Keratinocyte (primary cell): ENCODE measurements around the gene TLR10. TPM values are rescaled to one million over a fixed set of nuclear protein-coding genes. Genes with fewer than 3 reads are reported as not detected.
A peak's percentile ranks its signal among the peaks of the same experiment; 100 is the strongest.

Experiments used
- DNase-seq: peaks from one replicate; pipeline ENCODE4 v3.0.0-alpha.2; 2011; ENCODE audit warnings: low read depth, missing footprints, low spot score
- FAIRE-seq: peaks from 2 replicates; lab custom pipeline; 2011; peaks lifted over from hg19 to GRCh38; lab: Jason Lieb, UNC
- H2AFZ ChIP-seq: 2 replicates; pipeline ENCODE4 v1.6.0; 2012; ENCODE audit warnings: low read length, control low read depth, inconsistent platforms; ENCODE audit not compliant: control insufficient read depth
- H3K27ac ChIP-seq: 2 replicates; pipeline ENCODE4 v1.5.1; 2011; ENCODE audit warnings: low read length; ENCODE audit not compliant: control insufficient read depth, insufficient read depth
- H3K27me3 ChIP-seq: 3 replicates; pipeline ENCODE4 v1.6.0; 2011; ENCODE audit warnings: low read length; ENCODE audit not compliant: control insufficient read depth, insufficient read depth; ENCODE audit errors: extremely low read depth
- H3K36me3 ChIP-seq, 2 experiments: 2 replicates in 1 of 2; 3 replicates in 1 of 2; pipeline ENCODE4 v1.5.1; 2011; ENCODE audit warnings: low read length in 2 of 2, mild to moderate bottlenecking in 1 of 2; ENCODE audit not compliant: control insufficient read depth in 2 of 2, insufficient read depth in 2 of 2; ENCODE audit errors: extremely low read depth in 1 of 2
- H3K4me1 ChIP-seq: 3 replicates; pipeline ENCODE4 v1.5.1; 2011; ENCODE audit warnings: low read length; ENCODE audit not compliant: control insufficient read depth, insufficient read depth; ENCODE audit errors: extremely low read depth
- H3K4me2 ChIP-seq: 3 replicates; pipeline ENCODE4 v1.6.0; 2011; ENCODE audit warnings: low read depth, low read length; ENCODE audit not compliant: control insufficient read depth, insufficient read depth; ENCODE audit errors: extremely low read depth
- H3K4me3 ChIP-seq, 3 experiments: fragments of 200-600 bp in 1 of 3; sonication (generic) in 1 of 3; 2 replicates in 2 of 3; 3 replicates in 1 of 3; pipeline ENCODE4 v1.5.1; 2011 to 2016; ENCODE audit warnings: low read length in 3 of 3, mild to moderate bottlenecking in 3 of 3, control low read depth in 2 of 3, inconsistent platforms in 1 of 3, low read depth in 1 of 3, mixed read lengths in 1 of 3, mixed run types in 1 of 3, moderate library complexity in 1 of 3; ENCODE audit not compliant: control insufficient read depth in 2 of 3, insufficient read depth in 2 of 3; ENCODE audit errors: extremely low read depth in 1 of 3
- H3K79me2 ChIP-seq: 2 replicates; pipeline ENCODE4 v1.6.0; 2012; ENCODE audit warnings: low read length; ENCODE audit not compliant: control insufficient read depth, insufficient read depth
- H3K9ac ChIP-seq: 3 replicates; pipeline ENCODE4 v1.6.0; 2011; ENCODE audit warnings: low read length; ENCODE audit not compliant: control insufficient read depth, insufficient read depth; ENCODE audit errors: extremely low read depth
- H3K9me1 ChIP-seq: 3 replicates; pipeline ENCODE4 v1.6.0; 2011; ENCODE audit warnings: low read length; ENCODE audit not compliant: control insufficient read depth, insufficient read depth; ENCODE audit errors: extremely low read depth
- H3K9me3 ChIP-seq: 2 replicates; pipeline ENCODE4 v1.5.1; 2012; ENCODE audit warnings: low read depth, low read length; ENCODE audit not compliant: control insufficient read depth
- H4K20me1 ChIP-seq: 3 replicates; pipeline ENCODE4 v1.6.0; 2011; ENCODE audit warnings: low read length; ENCODE audit not compliant: control insufficient read depth, insufficient read depth; ENCODE audit errors: extremely low read depth
- EZH2 ChIP-seq: IDR thresholded peaks from one replicate; pipeline ENCODE4 v1.6.1; 2012; ENCODE audit warnings: inconsistent platforms, mild to moderate bottlenecking, low read length, moderate library complexity
- dilution Hi-C: fragments of 300-500 bp; cut with MboI; formaldehyde crosslinking; loops from one replicate; pipeline ENCODE4 v1.7.0; 2020; ENCODE audit warnings: low sequenced_read_pairs; ENCODE audit not compliant: extremely low pct_ligation_motif_present
- polyA plus RNA-seq, 5 experiments: library from polyadenylated mRNA; depleted of rRNA in 3 of 5; stranded (reverse) in 3 of 5; stranded (forward) in 1 of 5; unstranded in 1 of 5; fragments of >200 nt; gene quantifications; 1 replicate in 1 of 5; 2 replicates in 3 of 5; 3 replicates in 1 of 5; pipeline versions ENCODE4 v1.2.1 to v1.2.3, GENCODE V29; 2011 to 2012; ENCODE audit warnings: missing spikeins in 2 of 5, low read depth in 1 of 5, low replicate concordance in 1 of 5
- TF ChIP-seq, protein P1 (sequence below), 3 experiments: IDR thresholded peaks in 1 of 3; conservative IDR thresholded peaks in 1 of 3; optimal IDR thresholded peaks in 1 of 3; 2 replicates in 2 of 3; 3 replicates in 1 of 3; pipeline versions ENCODE3 to v1.5.1; 2011; ENCODE audit warnings: low read length in 3 of 3, mild to moderate bottlenecking in 3 of 3, moderate library complexity in 2 of 3, control low read depth in 1 of 3, inconsistent platforms in 1 of 3; ENCODE audit not compliant: insufficient read depth in 2 of 3; ENCODE audit errors: extremely low read depth in 1 of 3

TLR10 gene
- polyA plus RNA-seq, 1 donor (not counting 4 experiments of a cell fraction or from before 2014, with no cell fraction given), result 0.05 TPM

DNA sequence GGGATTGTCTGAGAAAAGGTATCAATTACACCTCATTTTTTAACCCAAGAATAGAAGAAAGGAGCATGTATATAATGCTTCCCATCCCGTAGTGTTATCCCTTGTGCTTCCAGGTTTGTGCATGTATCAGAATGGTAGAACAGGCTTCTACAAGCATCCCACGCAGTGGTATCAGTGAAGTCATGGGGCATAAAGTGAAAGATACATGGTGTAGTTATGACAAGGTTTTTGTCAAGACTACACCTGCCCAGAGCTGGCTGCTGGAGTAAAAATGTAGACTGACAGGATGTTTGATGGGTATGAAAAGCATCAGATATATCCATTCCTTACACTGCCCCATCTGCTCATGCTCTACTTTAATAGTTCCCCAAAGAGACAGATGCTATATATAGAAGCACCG, 12.3 kb upstream of the TLR10 start:
- DNase-seq (no peak), FAIRE-seq (peak; percentile 77)
- dilution Hi-C loops, result no loop called here
- no peak for TF ChIP-seq EZH2
- no peaks in the 10 kb centered on the region for H3K27me3 ChIP-seq
- no peaks in the 10 kb centered on the region for H3K36me3 ChIP-seq
- H3K4me2 ChIP-seq, result peak overlapping the region; percentile 29
- H3K4me3 ChIP-seq, result no peak overlapping the region
- peaks cover 9% of the 10 kb centered on the region for H3K4me1 ChIP-seq
- no peaks in the 10 kb centered on the region for H4K20me1 ChIP-seq
- no peak overlapping the region for H3K27ac ChIP-seq
- H3K79me2 ChIP-seq, result no peaks in the 10 kb centered on the region
- no peak overlapping the region for H3K9ac ChIP-seq
- H3K9me1 ChIP-seq, result no peaks in the 10 kb centered on the region
- no peak overlapping the region for H2AFZ ChIP-seq
- no peaks in the 10 kb centered on the region for H3K9me3 ChIP-seq

DNA sequence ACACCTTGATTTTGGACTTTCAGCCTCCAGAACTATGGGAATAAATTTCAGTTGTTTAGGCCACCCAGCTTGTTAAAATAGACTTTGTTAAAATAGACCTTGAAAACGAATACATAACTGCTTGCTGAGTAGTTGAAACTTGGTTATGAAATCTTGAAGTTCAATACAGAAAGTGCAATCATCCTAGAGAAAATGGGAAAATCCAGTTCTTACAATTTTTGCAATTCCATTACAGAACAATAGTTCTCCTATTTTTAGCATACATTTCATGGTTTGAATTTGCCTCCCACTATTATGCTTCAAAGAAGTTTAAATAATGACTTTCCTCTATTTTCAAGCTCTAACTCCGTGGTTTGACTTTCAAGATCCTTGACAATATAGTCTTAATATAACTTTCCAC, 11.3 kb upstream of the TLR10 start:
- no peaks in the 10 kb centered on the region for H3K9me1 ChIP-seq
- dilution Hi-C loops, result no loop called here
- H4K20me1 ChIP-seq, result no peaks in the 10 kb centered on the region
- no peak overlapping the region for H3K4me2 ChIP-seq
- no peaks in the 10 kb centered on the region for H3K36me3 ChIP-seq
- no peak overlapping the region for H3K4me3 ChIP-seq
- no peak overlapping the region for H3K27ac ChIP-seq
- no peak overlapping the region for H3K9ac ChIP-seq
- no peak for FAIRE-seq
- TF ChIP-seq, protein P1, sequence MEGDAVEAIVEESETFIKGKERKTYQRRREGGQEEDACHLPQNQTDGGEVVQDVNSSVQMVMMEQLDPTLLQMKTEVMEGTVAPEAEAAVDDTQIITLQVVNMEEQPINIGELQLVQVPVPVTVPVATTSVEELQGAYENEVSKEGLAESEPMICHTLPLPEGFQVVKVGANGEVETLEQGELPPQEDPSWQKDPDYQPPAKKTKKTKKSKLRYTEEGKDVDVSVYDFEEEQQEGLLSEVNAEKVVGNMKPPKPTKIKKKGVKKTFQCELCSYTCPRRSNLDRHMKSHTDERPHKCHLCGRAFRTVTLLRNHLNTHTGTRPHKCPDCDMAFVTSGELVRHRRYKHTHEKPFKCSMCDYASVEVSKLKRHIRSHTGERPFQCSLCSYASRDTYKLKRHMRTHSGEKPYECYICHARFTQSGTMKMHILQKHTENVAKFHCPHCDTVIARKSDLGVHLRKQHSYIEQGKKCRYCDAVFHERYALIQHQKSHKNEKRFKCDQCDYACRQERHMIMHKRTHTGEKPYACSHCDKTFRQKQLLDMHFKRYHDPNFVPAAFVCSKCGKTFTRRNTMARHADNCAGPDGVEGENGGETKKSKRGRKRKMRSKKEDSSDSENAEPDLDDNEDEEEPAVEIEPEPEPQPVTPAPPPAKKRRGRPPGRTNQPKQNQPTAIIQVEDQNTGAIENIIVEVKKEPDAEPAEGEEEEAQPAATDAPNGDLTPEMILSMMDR (optimal IDR thresholded peaks at IDR 0.05 in 1 of 3, IDR thresholded peaks at IDR 0.05 in 1 of 3, conservative IDR thresholded peaks at IDR 0.05 in 1 of 3; ENCODE audit: extremely low read depth in 1 of 3, insufficient read depth in 2 of 3, low read length in 3 of 3), result no peak
- no peak for TF ChIP-seq EZH2
- H2AFZ ChIP-seq, result no peak overlapping the region
- peaks cover 9% of the 10 kb centered on the region for H3K4me1 ChIP-seq
- DNase-seq, result no peak
- H3K79me2 ChIP-seq, result no peaks in the 10 kb centered on the region
- H3K27me3 ChIP-seq, result no peaks in the 10 kb centered on the region
- H3K9me3 ChIP-seq, result no peaks in the 10 kb centered on the region

DNA sequence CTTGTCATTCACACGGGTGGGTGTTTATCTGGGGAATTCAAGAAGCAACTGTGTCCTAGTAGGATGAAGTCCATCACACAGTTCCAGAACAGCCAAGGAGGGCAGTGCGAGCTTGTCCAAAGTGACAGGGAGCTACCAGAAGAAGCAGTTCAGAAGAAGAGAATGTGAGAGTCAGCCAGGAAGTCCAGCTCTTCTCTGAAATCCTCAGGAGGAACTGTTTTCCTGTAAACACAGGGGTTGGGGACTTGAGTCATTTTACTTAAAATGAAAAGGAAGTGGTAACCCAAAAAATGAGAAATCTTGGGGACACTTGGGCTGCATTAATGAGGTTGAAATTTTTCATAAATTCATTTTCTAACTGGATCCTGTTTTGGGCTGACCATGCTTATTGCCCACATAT, 8.2 kb upstream of the TLR10 start:
- Histone ChIP-seq H4K20me1 (no peaks in the 10 kb centered on the region), H3K4me3 (no peak overlapping the region), H3K9me3 (no peaks in the 10 kb centered on the region), H3K4me2 (no peak overlapping the region), H3K9me1 (no peaks in the 10 kb centered on the region), H3K27ac (no peak overlapping the region), H3K9ac (no peak overlapping the region), H3K4me1 (peaks cover 15% of the 10 kb centered on the region), H3K79me2 (no peaks in the 10 kb centered on the region), H2AFZ (no peak overlapping the region), H3K36me3 (no peaks in the 10 kb centered on the region), H3K27me3 (no peaks in the 10 kb centered on the region)
- no peak for TF ChIP-seq EZH2
- TF ChIP-seq, protein P1 (optimal IDR thresholded peaks at IDR 0.05 in 1 of 3, IDR thresholded peaks at IDR 0.05 in 1 of 3, conservative IDR thresholded peaks at IDR 0.05 in 1 of 3; ENCODE audit: extremely low read depth in 1 of 3, insufficient read depth in 2 of 3, low read length in 3 of 3), result no peak
- no peak for DNase-seq
- dilution Hi-C loops, result no loop called here
- no peak for FAIRE-seq
